SIG-M5 (cell line): ENCODE results near the gene KRTAP2-2.
"Not testable (repeated sequence)": the region's sequence is repeated elsewhere in the genome, so short reads cannot be mapped to it uniquely, and the experiment has no call there.

ENCODE experiments used
- DNase-seq: peaks from one replicate; lab custom pipeline; 2025; lab: John Stamatoyannopoulos, UW

Gene KRTAP2-2, protein sequence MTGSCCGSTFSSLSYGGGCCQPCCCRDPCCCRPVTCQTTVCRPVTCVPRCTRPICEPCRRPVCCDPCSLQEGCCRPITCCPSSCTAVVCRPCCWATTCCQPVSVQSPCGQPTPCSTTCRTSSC

DNA sequence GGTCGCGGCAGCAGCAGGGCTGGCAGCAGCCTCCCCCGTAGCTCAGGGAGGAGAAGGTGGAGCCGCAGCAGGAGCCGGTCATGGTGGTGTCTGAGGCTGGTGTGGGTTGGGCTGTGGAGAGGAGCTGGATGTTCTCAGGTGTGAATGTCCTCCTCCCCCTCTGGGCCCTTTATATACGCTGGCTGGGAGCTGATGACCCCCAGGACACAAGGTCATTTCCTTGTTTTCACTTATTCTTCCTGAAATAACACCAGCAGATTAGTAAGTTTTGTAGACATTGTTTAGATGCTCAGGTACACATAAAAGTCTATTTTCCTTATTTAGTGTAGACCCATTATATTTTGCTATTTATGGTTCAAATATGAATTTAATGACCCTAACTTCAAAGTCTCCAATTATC lies at the start of gene KRTAP2-2:
Gene KRTAP2-2, minus strand, starts transcription at position 101 of the 400 bp plus-strand sequence. Its CDS starts 19 bp downstream, at position 82.
- not testable (repeated sequence) for DNase-seq

DNA sequence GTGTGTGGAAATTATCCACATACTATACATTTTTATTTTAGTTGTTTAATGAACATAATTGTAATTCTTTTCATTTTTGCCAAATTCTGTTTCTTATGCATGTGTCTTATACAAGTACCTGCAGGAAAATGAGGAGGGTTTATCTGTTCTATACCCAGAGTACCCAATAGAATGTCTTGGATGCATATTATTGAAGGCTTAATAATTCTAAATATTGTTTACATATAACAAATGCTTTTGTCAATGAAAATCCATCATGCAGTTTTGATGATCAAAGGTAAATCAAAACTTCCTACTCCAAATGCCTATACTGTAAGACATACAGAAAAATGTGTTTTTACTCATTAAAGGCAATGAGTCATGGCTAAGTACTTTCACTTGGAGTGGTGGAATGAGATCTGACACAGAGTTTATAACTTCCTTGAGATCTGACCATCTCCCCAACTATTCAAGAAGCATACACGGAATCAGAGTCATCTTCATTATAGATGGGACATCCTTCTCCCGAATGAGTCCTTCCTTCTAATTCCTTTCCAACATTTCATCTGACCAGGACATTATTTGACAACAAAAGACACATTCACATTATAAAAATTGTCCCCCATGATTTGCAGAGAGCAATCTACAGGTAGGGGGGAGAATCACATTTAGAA lies 49.5 kb upstream of the KRTAP2-2 start:
- DNase-seq = not testable (repeated sequence)

DNA sequence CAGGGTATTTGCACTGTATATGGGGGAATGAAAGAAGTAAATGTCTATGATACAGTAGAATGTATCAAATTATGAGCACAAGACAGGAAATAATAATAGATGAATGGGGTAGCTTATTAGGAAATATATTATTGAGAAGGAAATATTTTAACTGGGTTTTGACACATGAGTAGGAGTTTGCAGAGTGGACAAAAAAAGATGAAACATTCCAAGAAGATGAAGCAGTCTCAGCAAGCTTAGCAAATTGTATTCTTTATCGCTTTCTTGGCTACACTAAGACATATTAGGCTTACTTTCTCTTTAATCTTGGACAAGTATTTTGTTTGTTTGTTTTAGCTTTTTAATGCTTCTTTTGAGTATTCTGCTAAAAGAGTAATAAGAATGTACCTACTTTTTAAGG lies 48.9 kb upstream of the KRTAP2-2 start:
- DNase-seq = no peak

DNA sequence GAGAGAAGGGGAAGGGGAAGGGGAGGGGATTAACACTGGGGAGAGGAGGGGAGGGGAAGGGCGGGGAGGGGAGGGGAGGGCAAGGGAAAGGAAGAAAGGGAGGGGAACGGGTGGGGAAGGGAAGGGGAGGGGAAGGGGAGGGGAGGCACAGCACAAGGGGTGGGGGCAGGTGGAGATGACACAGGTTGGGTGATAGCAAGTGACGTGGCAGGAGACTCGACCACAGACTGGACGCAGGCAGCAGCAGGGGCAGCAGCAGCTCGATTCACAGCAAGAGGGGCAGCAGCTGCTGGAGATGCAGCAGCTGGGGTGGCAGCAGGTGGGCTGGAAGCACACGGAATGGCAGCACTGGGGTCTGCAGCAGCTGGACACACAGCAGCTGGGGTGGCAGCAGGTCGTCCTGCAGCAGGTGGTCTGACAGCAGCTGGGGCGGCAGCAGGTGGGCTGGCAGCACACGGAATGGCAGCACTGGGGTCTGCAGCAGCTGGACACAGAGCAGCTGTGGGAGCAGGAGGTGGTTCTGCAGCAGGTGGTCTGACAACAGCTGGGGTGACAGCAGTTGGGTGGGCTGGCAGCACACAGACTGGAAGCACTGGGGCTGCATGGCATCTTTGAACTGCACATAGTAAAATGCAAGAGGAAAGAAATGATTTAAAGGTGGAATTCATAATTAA lies 46.7 kb upstream of the KRTAP2-2 start, which contains the start of gene KRTAP4-16:
Gene KRTAP4-16, minus strand, starts transcription at position 624 of the 674 bp plus-strand sequence. Its CDS starts 0 bp downstream, at position 624.
- DNase-seq = no peak

DNA sequence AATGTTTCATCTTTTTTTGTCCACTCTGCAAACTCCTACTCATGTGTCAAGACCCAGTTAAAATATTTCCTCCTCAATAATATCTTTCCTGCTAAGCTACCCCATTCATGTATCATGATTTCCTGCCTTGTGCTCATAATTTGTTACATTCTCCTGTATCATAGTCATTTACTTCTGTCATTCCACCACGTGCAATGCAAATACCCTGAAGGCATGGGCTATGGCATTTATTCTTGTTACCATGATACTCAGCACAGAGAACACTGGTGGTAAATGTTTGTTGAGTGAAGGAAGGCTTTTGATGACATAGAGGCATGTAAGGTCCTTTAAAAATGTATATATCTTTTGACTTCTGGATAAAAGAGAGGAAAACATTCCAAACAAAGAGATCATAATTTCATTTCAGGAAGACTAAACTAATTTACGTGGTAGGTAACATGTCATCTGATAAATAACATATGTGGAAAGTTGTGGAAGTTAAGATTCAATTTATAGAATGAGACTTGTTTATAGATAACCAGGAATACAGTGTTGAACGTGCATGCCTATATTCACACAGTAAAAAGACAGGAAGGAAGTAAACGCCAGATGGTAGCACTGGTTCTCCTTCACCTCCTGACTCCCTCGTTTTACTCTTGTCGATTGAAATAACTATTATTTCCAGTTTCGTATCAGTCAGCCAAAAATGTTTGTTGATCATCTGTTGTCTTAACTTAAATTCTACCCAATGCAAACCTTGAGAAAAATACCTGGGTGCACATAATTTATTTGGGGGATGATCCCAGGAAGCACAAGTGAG lies 44.9 kb upstream of the KRTAP2-2 start:
- DNase-seq = not testable (repeated sequence)

DNA sequence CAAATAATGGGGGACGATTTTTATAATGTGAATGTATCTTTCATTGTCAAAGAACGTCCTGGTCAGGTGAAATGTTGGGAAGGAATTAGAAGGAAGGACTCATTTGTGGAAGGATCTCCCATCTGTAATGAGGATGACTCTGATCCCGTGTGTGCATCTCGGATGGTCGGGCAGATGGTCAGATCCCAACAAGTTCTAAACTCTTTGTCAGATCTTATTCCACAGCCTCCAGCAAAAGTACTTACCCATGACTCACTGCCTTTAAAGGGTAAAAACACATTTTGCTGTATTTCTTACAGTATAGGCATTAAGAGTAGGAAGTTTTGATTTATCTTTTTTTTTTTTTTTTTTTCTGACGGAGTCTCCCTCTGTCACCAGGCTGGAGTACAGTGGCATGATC lies 43.5 kb upstream of the KRTAP2-2 start:
- DNase-seq = no peak

DNA sequence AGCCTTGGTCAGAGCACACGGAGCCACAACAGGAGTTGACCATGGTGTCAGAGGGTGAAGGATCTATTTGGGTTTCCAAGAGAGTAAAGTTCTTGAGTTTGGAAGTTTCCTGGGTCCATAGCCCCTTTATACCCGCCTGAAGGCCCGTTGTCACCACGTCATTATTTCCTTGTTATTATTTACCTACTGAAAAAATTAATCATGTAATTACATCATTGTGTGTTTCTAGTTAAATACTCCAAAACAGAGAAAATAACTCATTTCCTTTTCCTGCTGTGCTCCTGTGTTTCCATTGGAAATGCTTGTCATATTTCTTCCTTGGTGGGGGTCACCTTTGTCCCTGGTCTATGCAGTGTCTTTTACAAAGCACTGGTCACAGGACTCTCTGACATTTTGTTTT lies 43.0 kb upstream of the KRTAP2-2 start, which contains the start of gene KRTAP4-8:
Gene KRTAP4-8, minus strand, starts transcription at position 101 of the 400 bp plus-strand sequence. Its CDS starts 58 bp downstream, at position 43.
- DNase-seq = no peak

DNA sequence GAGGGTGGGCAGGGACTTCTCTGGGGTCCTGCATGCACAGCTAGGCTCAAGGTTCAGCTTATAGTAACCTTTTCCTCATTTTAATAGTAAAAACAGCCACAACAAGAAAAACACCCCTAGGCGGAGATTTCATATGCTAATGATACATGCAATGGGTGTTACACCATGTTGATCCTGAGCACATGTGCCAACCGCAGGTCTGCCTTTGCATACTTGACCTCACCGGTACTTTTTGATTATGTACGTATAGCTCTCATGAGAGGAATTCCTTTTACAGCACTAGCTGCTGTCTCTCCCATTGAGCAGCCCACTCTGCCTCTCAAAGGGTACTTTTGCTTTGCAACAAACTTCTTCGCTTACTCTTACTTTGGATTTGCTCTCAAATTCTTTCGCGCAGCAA lies 41.0 kb upstream of the KRTAP2-2 start:
- no peak for DNase-seq

DNA sequence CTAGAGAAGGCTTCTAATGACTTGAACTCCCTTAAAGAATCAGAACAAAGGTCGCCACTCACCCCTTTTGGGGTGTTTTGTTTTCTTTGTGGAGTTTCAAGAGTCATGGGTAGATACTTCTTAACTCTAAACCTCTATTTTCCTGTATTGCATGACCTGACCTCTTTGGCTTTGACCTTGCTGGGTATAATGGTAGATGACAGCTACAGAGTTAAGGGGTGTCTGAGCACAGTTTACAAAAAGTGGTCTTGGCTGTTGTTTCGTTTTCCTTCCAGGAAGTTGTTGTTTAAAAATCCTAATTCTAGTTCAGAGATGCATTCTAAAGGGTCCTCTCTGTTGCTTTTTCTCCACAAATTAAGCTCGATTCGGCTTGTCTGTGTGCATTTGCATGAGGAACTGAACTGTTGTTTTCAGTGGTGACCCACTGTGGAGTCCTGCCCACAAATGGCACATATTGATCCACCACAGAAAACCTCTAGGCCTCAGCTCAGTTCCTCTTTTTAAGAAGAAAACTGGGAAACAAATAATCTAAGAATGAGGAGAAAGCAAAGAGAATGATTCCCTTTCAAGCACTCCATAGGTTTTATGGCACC lies 33.8 kb upstream of the KRTAP2-2 start:
- not testable (repeated sequence) for DNase-seq

DNA sequence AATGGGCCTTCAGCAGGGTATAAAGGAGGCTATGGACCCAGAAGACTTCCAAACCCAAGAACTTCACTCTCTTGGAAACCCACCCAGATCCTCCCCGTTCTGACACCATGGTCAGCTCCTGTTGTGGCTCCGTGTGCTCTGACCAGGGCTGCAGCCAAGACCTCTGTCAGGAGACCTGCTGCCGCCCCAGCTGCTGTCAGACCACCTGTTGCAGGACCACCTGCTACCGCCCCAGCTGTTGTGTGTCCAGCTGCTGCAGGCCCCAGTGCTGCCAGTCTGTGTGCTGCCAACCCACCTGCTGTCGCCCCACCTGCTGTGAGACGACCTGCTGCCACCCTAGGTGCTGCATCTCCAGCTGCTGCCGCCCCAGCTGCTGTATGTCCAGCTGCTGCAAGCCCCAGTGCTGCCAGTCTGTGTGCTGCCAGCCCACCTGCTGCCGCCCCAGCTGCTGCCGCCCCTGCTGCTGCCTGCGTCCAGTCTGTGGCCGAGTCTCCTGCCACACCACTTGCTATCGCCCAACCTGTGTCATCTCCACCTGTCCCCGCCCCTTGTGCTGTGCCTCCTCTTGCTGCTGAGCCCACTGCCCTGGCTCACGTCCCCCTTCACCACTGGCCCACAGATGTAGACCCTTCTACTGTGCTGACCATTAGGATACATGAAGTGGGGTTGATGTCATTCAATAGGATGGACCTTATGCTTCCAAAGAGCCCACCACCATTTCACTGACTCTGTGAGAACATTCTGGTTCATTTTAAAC lies 29.2 kb upstream of the KRTAP2-2 start, which contains the start of gene KRTAP4-7:
Gene KRTAP4-7, plus strand, starts transcription at position 51 of the 757 bp plus-strand sequence. Its CDS starts 57 bp downstream, at position 108.
- DNase-seq = not testable (repeated sequence)

DNA sequence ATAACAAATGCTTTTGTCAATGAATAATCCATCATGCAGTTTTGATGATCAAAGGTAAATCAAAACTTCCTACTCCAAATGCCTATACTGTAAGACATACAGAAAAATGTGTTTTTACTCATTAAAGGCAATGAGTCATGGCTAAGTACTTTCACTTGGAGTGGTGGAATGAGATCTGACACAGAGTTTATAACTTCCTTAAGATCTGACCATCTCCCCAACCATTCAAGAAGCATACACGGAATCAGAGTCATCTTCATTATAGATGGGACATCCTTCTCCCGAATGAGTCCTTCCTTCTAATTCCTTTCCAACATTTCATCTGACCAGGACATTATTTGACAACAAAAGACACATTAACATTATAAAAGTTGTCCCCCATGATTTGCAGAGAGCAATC lies 28.4 kb upstream of the KRTAP2-2 start:
- not testable (repeated sequence) for DNase-seq

DNA sequence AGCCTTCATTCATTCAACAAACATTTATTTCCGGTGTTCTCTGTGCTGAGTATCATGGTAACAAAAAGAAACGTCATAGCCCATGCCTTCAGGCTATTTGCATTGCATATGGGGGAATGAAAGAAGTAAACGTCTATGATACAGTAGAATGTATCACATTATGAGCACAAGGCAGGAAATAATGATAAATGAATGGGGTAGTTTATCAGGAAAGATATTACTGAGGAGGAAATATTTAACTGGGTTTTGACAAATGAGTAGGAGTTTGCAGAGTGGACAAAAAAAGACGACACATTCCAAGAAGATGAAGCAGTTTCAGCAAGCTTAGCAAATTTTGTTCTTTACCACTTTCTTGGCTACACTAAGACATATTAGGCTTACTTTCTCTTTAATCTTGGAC lies 27.6 kb upstream of the KRTAP2-2 start:
- DNase-seq = no peak

DNA sequence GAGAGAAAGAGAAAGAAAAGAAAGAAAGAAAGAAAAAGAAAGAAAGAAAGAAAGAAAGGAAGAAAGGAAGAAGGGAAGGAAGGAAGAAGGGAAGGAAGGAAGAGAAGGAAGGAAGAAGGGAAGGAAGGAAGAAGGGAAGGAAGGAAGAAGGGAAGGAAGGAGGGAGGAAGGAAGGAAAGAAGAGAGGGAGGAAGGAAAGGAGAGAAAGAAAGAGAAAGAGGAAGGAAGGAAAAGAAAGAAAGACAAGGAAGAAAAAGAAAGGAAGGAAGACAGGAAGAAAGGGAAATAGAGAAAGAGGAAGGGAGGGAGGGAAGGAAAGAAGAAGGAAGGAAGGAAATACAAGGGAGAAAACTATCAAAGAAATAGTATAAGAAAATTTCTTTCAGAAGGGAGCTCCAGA lies 21.8 kb upstream of the KRTAP2-2 start:
- DNase-seq = no peak

DNA sequence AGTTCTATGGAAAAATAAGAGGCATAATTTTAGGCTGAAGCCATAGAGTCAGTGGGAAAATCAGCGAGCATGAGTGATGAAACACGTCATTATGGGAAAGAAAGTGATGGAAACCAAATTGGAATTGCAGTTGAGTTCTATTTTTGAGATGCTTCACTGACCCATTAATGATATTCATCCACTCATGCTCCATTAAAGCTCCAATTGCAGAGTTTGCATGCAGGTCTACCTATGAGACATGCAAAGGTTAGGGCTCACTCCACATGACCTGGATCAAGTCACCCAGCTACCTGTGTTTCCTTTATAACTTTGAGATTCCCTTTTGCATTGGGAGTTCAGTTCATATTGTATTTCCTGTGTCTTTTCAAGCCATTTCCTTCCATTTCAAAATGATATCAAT lies 18.6 kb upstream of the KRTAP2-2 start:
- DNase-seq = no peak

DNA sequence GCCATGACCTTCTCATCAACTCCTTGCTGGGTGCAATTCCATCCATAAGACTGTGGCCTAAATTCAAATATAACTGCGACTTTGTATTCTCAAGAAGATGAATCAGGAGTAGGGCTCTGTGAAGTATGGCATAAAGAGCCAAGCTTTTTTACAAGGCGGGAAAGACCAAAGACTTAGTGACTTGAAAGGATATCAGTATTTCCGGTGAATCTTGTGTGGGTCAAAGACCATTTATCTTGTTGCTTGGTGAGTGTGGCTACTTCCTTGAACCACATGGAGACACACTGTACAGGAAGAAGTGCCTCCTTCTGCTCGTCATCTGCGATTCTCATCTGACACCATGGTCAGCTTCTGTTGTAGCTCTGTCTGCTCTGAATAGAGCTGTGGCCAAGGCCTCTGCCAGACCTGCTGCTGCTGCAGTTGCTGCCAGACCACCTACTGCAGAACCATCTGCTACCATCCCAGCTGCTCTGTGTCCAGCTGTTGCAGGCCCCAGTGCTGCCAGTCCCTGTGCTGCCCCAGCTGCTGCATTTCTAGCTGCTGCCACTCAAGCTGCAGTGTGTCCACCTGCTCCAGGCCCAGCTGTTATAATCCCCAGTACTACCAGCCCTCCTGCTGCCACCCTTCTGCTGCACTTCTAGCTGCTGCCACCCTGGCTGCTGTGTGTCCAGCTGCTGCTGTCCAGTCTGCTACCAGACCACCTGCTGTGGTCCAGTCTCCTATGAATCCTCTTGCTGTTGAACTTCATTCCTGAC lies 16.8 kb upstream of the KRTAP2-2 start:
- DNase-seq = no peak

DNA sequence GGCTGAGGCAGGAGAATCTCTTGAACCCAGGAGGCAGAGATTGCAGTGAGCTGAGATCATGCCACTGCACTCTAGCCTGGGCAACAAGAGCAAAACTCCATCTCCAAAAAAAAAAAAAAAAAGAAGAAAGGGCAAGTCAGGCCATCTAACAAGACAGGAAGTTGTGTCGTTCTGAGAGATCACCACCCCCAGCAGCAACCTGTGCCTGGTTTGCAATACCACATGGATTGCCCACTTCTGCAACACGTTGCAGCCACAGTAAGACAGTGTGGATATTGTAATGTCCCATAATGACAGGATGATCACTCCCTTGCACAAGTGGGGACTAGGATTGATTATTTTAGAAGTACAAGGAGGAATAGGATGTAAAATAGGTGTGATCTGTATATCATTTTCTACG lies 14.0 kb upstream of the KRTAP2-2 start:
- DNase-seq = no peak

DNA sequence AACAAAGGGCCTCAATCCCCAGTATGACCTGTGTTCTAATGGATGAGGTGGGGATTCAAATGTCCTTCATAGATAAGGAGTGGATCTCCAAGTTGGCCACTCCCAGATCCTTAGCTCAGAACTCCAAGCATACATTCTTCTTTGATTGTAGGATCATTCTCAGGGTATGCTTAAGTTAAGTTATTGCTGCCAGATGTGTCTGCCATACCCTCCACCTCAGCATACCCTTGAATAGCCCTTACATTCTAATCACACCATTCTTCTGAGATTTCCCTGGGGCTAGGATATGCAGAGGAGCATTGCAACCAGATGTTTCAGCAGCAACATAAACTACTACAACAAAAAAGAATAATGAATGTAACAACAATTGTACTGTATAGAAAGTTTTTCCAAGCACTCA lies 12.3 kb upstream of the KRTAP2-2 start:
- DNase-seq = no peak

DNA sequence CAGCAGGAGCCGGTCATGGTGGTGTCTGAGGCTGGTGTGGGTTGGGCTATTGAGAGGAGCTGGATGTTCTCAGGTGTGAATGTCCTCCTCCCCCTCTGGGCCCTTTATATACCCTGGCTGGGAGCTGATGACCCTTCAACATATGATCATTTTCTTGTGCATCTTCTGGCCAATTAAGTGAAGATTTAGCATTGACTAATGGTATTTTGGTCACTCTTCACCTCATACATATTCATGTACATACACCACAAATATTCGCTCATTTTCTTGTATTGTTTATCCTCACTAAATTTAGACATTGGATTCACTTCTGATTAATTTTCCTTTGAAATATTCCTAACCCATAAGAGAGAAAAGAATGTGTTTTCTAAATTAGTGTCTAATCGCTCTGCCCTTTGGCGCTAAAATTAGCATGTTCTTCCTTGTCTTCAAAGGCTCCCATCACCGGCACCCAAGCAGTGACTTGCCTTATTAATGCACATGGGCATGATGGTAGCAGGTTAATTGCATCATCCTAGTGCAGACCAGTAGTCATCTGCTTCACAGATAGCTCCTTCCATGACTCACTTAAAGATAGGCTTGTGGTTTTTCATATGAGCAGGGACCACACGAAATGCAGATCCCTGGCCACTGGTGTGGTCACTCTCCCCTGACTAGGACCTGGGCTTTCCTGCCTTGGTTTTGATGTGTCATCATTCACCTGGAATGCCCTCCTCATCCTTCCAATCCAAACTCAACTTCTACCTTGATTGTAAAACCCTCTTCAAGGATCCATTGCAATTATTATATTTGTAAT lies 11.0 kb upstream of the KRTAP2-2 start, which contains the start of gene KRTAP2-4:
Gene KRTAP2-4, minus strand, starts transcription at position 51 of the 796 bp plus-strand sequence. Its CDS starts 34 bp downstream, at position 17.
- DNase-seq = no peak

DNA sequence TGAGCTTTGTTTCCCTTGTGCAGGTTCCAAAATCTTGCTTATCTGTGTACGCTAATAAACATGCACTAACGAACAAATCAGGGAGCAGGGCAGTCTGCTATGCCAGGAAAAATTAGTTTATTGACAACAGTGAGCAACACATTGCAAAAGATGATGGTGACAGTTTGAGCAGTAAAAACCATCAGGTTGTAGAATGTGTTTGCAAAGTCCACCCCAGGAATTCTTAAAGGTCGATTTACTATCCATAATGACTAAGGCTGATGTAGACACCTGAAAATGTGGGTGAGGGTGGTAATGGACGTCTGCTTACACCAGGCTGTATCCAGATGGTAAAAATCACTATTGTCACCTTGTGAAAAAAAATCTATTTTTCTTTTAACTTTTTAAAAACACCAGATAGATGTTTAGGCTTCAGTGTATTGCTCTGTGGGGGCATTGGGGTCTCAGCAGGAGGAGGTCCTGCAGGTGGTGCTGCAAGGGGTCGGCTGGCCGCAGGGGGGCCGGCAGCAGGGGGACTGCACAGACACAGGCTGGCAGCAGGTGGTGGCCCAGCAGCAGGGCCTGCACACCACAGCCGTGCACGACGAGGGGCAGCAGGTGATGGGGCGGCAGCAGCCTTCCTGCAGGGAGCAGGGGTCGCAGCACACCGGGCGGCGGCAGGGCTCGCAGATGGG lies 10.1 kb upstream of the KRTAP2-2 start:
- DNase-seq = not testable (repeated sequence)
